ENCODE results near the gene SOX6. TPM values are rescaled to one million over a fixed set of nuclear protein-coding genes. Genes with fewer than 3 reads are reported as not detected.
"Not testable (repeated sequence)": the region's sequence is repeated elsewhere in the genome, so short reads cannot be mapped to it uniquely, and the experiment has no call there.

SOX6 gene
- total RNA-seq, 1 donor from 2014 or later = 53.7 TPM

GRCh38 chr11:16171882-16172281 is 184.5 kb downstream of the SOX6 start:
- no peak for ATAC-seq
- intact Hi-C loops (cut with DNase I) = no loop called here

DNA sequence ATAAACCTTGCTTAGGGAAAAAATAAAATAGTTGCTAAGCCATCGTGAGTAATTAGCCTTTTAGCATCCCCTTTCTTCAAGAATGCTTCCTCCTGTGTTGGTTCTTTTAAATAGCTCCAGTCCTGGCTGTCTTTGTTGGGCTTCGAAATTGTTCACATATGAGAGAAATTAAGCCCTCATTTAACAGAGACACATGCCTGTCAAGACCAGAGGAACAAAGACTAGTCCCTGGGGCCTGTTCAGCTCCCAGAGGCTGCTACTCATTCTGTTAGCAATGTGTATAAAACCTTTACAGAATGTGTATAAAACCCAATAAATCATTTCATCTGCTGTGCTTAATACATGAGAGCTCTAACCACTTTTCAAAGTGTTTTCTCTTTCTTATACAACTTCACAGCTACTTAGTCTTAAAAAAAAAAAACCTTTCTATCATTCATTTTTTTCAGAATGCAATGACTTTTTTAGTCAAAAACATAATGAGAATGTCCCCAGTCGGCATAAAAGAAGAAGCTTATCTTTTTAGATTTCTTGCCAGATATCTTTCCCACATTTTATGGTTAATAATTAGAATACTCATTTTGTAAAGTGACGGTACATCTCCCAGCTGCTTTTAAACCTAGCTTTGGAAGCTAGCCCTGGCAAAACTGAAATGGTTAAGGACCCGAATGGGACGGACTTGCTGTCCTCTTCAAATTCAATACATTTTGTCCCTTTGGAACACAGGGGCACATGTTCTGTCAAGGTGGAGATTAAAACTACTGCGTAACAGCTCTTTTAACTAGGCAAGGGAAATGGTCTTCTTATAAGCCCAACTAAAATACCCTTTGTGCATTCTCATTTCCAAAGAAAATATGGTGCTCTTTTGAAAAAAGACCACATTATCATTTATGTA is 186.1 kb downstream of the SOX6 start:
- ATAC-seq = no peak
- no peak for DNase-seq (ENCODE audit: low spot score)
- intact Hi-C loops (cut with DNase I) = no loop called here

More at GRCh38 chr11:16171882-16172281, 184.5 kb downstream of the SOX6 start:
- no peak for DNase-seq (ENCODE audit: low spot score)

- DNase-seq (ENCODE audit: low spot score) (no peak), ATAC-seq (no peak)
- intact Hi-C loops (cut with DNase I) = no loop called here
Observed at GRCh38 chr11:16169541-16169940, 186.8 kb downstream of the SOX6 start.

GRCh38 chr11:16167706-16168487 is 188.4 kb downstream of the SOX6 start:
- no peak for DNase-seq (ENCODE audit: low spot score)
- no peak for ATAC-seq
- intact Hi-C loops (cut with DNase I) = no loop called here

- intact Hi-C loops (cut with DNase I) = no loop called here
- ATAC-seq = no peak
- DNase-seq (ENCODE audit: low spot score) = no peak
Observed at GRCh38 chr11:16166571-16166970, 189.8 kb downstream of the SOX6 start.

DNA sequence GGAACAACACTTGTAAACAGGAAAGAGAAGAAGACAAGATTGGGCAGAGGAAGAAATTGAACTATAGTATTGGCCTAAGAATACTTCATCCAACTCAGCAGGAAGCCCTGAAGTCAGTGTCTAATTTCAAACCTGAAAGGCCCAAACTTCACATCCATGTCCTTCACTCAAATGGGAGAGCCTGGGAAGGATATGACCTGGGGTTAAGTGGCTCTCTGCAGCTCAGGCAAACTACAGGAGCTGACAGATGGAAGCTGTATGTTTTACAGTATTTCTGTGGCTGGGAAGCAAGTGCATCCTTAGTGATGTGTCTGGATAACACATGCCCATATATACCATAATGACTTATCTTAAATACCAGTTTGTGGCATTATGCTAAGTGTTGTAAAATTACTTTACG is 196.2 kb downstream of the SOX6 start:
- intact Hi-C loops (cut with DNase I) = no loop called here
- no peak for ATAC-seq
- DNase-seq (ENCODE audit: low spot score) = no peak

- no peak for ATAC-seq
- DNase-seq (ENCODE audit: low spot score) = no peak
- intact Hi-C loops (cut with DNase I) = no loop called here
Observed at GRCh38 chr11:16158426-16158994, 197.8 kb downstream of the SOX6 start.

DNA sequence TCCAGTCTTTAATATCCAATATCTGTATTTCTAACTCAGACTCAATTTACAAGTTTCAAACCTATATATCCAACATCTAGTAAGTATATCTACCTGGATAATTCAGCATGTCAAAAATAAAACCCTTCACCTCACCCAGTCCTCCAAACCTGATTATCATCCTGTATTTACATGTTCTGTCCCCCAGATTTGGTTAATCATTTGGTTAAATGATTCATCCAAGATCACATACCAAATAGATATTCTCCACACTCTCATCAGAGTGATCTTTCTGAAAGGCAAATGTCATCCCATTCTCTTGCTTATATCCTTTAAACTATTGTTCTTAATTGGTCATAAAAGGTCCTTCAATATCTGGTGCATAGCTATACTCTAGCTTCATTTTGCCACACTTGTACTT is 199.0 kb downstream of the SOX6 start:
- intact Hi-C loops (cut with DNase I) = no loop called here
- no peak for DNase-seq (ENCODE audit: low spot score)

DNA sequence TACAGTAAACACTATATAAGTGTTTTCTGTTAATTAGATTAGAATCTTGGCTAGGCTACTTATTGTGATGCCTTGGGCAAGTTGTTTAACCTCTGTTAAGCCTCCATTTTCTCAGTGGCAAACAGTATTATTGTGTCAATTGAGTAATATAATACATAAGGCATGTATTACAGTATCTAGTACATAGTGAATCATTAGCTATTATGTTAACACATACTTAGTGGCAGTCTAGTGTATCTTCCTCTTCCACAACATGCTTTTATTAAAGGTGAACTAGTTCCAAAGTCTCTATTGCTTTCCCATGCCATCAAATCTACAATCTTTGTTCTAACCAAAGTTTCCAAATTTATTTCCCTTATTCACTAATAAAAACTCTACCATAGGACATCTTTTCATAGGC is 200.9 kb downstream of the SOX6 start:
- DNase-seq (ENCODE audit: low spot score) (no peak), ATAC-seq (no peak)
- intact Hi-C loops (cut with DNase I) = no loop called here

More for the DNA sequence above, 199.0 kb downstream of the SOX6 start:
- no peak for ATAC-seq

DNA sequence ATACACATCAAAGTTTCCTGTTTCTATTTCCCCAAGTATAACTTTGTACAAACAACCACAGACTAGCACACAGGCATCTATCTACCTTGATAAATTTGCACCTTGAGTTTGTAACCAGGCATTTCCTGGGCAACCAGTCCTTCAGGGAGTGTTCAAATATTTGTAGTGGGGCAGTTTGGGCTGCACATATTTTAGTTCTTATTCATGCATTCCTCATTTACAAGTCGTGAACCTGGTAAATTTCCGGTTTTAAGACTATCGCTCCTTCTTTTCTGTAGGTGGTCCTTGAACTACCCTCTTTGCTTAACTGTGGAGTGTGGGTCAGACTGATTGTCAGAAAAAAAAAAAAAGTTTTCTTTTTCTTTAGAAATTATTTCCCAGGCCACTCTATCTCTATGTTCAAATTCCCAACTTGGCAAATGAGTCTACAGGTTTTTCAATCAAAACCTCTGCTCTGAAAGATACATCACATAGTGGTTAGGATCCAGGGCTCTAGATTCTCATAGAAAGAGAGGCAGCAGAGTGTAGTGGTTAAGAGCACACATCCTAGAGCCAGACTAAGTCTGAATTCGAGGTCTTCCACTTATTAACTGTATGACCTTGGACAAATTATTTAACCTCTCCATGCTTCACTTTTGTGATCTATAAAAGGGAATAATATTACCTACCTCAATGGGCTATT is 201.5 kb downstream of the SOX6 start:
- DNase-seq (ENCODE audit: low spot score) (no peak), ATAC-seq (no peak)
- intact Hi-C loops (cut with DNase I) = no loop called here

DNA sequence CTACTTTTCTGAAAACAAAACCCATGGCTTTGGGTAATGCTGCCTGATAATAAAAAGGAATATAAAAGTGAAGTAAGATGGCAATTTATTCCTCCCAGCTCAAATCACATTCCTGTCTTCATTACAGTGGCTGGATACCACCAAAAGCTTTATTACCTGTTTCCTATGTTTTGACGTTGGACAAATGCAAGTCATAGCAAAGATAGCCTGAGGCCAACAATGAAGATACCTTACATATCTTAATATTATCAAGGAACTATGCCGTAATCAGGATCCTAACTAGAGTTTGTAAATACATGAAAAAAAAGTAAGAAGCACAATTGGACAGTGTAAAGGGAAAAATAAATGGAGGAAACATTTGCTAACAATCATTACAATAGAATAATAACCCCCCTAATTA is 202.4 kb downstream of the SOX6 start:
- ATAC-seq (no peak), DNase-seq (ENCODE audit: low spot score) (no peak)
- intact Hi-C loops (cut with DNase I) = no loop called here

GRCh38 chr11:16151138-16151537 is 205.2 kb downstream of the SOX6 start:
- ATAC-seq = no peak
- intact Hi-C loops (cut with DNase I) = no loop called here
- no peak for DNase-seq (ENCODE audit: low spot score)

DNA sequence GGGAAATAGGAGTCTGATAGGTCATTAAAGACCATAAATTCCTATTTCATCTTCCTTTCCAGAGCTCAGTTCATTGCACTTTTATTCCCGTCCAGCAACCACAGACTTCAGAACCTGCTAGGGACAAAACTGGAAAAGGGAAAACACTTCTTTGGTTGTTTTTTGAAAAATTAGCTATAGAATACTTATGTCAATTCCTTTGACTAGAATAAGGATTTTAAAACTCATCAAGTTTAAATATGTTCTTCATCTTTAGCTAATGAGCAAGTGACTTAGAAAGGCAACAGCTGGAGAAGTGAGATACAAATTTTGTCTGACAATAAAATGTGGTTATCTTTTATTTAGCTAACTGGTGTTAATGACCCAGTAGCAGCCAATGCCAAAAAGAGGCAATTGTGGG is 206.9 kb downstream of the SOX6 start:
- intact Hi-C loops (cut with DNase I) = no loop called here
- DNase-seq (ENCODE audit: low spot score) = no peak
- no peak for ATAC-seq

- peak; percentile 97 for ATAC-seq
- intact Hi-C loops (cut with DNase I) = no loop called here
- DNase-seq (ENCODE audit: low spot score) = peak; percentile 57
Observed at GRCh38 chr11:16148301-16148931, 207.9 kb downstream of the SOX6 start.

- intact Hi-C loops (cut with DNase I); ATAC-seq: not testable (repeated sequence)
Observed at GRCh38 chr11:16146980-16147379, 209.4 kb downstream of the SOX6 start.

DNA sequence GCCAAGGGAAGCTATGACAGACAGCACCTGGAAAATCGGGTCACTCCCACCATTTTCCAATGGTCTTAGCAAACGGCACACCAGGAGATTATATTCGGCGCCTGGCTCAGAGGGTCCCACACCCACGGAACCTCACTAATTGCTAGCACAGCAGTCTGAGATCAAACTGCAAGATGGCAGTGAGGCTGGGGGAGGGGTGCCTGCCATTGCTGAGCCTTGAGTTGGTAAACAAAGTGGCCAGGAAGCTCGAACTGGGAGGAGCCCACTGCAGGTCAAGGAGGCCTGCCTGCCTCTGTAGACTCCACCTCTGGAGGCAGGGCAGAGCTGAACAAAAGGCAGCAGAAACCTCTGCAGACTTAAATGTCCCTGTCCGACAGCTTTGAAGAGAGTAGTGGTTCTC is 214.7 kb downstream of the SOX6 start:
- intact Hi-C loops (cut with DNase I) = not testable (repeated sequence)

More at GRCh38 chr11:16146980-16147379, 209.4 kb downstream of the SOX6 start:
- not testable (repeated sequence) for DNase-seq (ENCODE audit: low spot score)

GRCh38 chr11:16141162-16141561 is 215.2 kb downstream of the SOX6 start:
- intact Hi-C loops (cut with DNase I); DNase-seq (ENCODE audit: low spot score); ATAC-seq: not testable (repeated sequence)

More for the DNA sequence above, 214.7 kb downstream of the SOX6 start:
- DNase-seq (ENCODE audit: low spot score); ATAC-seq: not testable (repeated sequence)

DNA sequence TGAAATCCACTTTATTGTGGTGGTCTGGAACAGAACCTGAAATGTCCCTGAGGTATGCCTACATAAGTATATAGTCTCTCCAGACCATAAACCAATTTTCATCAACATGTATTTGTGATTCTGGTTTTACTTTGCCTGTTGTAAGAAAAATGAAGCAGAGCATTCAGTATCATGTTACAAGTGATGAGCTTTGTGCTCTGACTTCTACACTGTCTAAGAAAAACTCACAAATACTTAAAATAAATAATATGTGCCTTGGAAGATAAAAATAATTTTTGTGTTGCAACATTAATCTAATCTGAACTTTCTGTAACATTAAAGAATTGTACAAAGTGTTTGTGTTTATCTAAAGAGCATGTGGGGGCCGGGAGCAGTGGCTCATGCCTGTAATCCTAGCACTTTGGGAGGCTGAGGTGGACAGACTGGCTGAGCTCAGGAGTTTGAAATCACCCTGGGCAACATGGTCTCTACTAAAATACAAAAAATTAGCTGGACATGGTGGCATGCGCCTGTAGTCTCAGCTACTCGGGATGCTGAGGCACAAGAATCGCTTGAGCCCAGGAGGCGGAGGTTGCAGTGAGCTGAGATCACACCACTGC is 219.5 kb downstream of the SOX6 start:
- intact Hi-C loops (cut with DNase I) = no loop called here
- DNase-seq (ENCODE audit: low spot score) (no peak), ATAC-seq (no peak)

Data from sciatic nerve (tissue), 2 donors.